ENCODE results near the gene UBXN4.

DNA sequence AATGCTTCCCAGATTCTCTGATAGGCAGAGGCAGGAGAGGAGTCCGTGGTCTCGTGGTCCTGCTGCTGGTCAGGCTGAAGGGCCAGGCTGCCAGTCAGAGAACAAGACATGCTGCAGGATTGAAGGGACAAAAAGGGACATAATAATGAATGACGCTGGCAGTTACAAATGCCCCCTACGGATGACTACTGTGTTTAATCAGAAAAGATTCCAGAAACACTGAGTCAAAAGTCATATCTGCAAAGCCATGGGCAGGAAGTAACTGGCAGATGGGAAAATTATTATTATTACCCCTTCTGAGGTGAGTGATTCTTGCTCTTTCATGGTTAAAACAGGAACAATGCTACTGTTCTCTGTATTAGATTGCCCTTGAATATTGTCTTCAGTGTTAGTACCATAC lies 76.3 kb downstream of the UBXN4 start:
- TF ChIP-seq, protein P1, sequence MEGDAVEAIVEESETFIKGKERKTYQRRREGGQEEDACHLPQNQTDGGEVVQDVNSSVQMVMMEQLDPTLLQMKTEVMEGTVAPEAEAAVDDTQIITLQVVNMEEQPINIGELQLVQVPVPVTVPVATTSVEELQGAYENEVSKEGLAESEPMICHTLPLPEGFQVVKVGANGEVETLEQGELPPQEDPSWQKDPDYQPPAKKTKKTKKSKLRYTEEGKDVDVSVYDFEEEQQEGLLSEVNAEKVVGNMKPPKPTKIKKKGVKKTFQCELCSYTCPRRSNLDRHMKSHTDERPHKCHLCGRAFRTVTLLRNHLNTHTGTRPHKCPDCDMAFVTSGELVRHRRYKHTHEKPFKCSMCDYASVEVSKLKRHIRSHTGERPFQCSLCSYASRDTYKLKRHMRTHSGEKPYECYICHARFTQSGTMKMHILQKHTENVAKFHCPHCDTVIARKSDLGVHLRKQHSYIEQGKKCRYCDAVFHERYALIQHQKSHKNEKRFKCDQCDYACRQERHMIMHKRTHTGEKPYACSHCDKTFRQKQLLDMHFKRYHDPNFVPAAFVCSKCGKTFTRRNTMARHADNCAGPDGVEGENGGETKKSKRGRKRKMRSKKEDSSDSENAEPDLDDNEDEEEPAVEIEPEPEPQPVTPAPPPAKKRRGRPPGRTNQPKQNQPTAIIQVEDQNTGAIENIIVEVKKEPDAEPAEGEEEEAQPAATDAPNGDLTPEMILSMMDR (IDR thresholded peaks at IDR 0.05): no peak
- no peak for TF ChIP-seq EZH2 (IDR thresholded peaks at IDR 0.05; ENCODE audit: borderline replicate concordance, insufficient read depth, low read depth, low read length, poor library complexity, severe bottlenecking)
